ENCODE results near the gene LMLN.
"Not testable (repeated sequence)": the region's sequence is repeated elsewhere in the genome, so short reads cannot be mapped to it uniquely, and the experiment has no call there.

The LMLN gene

GRCh38 chr3:197960694-197961581, 921 bp downstream of the LMLN start:
- ATAC-seq, result 0 out of 3 replicates have a peak, but pooled peaks have one; percentile 0
- TF ChIP-seq, protein P1, sequence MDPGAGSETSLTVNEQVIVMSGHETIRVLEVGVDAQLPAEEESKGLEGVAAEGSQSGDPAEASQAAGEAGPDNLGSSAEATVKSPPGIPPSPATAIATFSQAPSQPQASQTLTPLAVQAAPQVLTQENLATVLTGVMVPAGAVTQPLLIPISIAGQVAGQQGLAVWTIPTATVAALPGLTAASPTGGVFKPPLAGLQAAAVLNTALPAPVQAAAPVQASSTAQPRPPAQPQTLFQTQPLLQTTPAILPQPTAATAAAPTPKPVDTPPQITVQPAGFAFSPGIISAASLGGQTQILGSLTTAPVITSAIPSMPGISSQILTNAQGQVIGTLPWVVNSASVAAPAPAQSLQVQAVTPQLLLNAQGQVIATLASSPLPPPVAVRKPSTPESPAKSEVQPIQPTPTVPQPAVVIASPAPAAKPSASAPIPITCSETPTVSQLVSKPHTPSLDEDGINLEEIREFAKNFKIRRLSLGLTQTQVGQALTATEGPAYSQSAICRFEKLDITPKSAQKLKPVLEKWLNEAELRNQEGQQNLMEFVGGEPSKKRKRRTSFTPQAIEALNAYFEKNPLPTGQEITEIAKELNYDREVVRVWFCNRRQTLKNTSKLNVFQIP (CRISPR knock-in tag; IDR thresholded peaks at IDR 0.05; ENCODE audit: borderline replicate concordance, low read depth), result no peak
- no peak for TF ChIP-seq ZNF70 (CRISPR knock-in tag; IDR thresholded peaks at IDR 0.05)
- TF ChIP-seq ZNF565 (CRISPR knock-in tag; conservative IDR thresholded peaks at IDR 0.05; ENCODE audit: low read depth), result no peak
- no peak for TF ChIP-seq RARB (CRISPR knock-in tag; IDR thresholded peaks at IDR 0.05)
- TF ChIP-seq CSDC2 (CRISPR knock-in tag; IDR thresholded peaks at IDR 0.05), result no peak
- TF ChIP-seq PPARA (CRISPR knock-in tag; IDR thresholded peaks at IDR 0.05; ENCODE audit: borderline replicate concordance), result no peak
- no peak for TF ChIP-seq CREB5 (CRISPR knock-in tag; IDR thresholded peaks at IDR 0.05; ENCODE audit: low read depth)
- no peak for TF ChIP-seq TCF4 (CRISPR knock-in tag; IDR thresholded peaks at IDR 0.05; ENCODE audit: borderline replicate concordance)
- TF ChIP-seq TOX (CRISPR knock-in tag; IDR thresholded peaks at IDR 0.05; ENCODE audit: borderline replicate concordance), result no peak

DNA sequence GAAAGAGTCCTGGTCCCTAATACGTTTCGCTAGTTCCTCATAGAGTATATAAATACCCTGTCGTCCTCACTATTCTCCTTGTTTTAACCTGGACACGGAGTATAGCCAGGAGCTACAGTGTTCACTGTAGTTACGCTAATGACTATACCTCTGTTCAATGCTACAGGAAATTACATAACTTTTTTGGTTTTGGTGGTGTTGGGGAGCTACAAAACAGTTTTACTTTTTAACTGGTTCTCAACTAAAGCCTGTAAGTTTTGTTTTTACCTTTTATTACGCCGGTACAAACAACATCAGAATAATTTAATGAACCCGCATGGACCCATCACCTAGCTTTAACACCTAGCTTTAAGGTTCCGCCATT, 1.5 kb downstream of the LMLN start:
- TF ChIP-seq CSDC2 (CRISPR knock-in tag; IDR thresholded peaks at IDR 0.05), result no peak
- TF ChIP-seq CSRNP3 (CRISPR knock-in tag; IDR thresholded peaks at IDR 0.05), result no peak
- no peak for TF ChIP-seq ISL1 (CRISPR knock-in tag; IDR thresholded peaks at IDR 0.05)
- TF ChIP-seq, protein P1 (CRISPR knock-in tag; IDR thresholded peaks at IDR 0.05; ENCODE audit: borderline replicate concordance, low read depth), result no peak
- no peak for TF ChIP-seq ZFP3 (CRISPR knock-in tag; IDR thresholded peaks at IDR 0.05)
- no peak for TF ChIP-seq PPARA (CRISPR knock-in tag; IDR thresholded peaks at IDR 0.05; ENCODE audit: borderline replicate concordance)
- ATAC-seq, result no peak

GRCh38 chr3:197963019-197963637, 3.1 kb downstream of the LMLN start:
- TF ChIP-seq TCF4 (CRISPR knock-in tag; IDR thresholded peaks at IDR 0.05; ENCODE audit: borderline replicate concordance) (no peak), SNAI2 (CRISPR knock-in tag; IDR thresholded peaks at IDR 0.05) (no peak), ZNF565 (CRISPR knock-in tag; conservative IDR thresholded peaks at IDR 0.05; ENCODE audit: low read depth) (no peak), RARB (CRISPR knock-in tag; IDR thresholded peaks at IDR 0.05) (no peak), TOX (CRISPR knock-in tag; IDR thresholded peaks at IDR 0.05; ENCODE audit: borderline replicate concordance) (no peak), CREB5 (CRISPR knock-in tag; IDR thresholded peaks at IDR 0.05; ENCODE audit: low read depth) (no peak), PPARA (CRISPR knock-in tag; IDR thresholded peaks at IDR 0.05; ENCODE audit: borderline replicate concordance) (no peak), PATZ1 (CRISPR knock-in tag; IDR thresholded peaks at IDR 0.05; ENCODE audit: borderline replicate concordance) (no peak), ESRRG (CRISPR knock-in tag; IDR thresholded peaks at IDR 0.05) (no peak), ISL1 (CRISPR knock-in tag; IDR thresholded peaks at IDR 0.05) (no peak), BACH2 (CRISPR knock-in tag; IDR thresholded peaks at IDR 0.05; ENCODE audit: borderline replicate concordance) (no peak), GLIS3 (CRISPR knock-in tag; IDR thresholded peaks at IDR 0.05) (no peak)
- TF ChIP-seq, protein P2, sequence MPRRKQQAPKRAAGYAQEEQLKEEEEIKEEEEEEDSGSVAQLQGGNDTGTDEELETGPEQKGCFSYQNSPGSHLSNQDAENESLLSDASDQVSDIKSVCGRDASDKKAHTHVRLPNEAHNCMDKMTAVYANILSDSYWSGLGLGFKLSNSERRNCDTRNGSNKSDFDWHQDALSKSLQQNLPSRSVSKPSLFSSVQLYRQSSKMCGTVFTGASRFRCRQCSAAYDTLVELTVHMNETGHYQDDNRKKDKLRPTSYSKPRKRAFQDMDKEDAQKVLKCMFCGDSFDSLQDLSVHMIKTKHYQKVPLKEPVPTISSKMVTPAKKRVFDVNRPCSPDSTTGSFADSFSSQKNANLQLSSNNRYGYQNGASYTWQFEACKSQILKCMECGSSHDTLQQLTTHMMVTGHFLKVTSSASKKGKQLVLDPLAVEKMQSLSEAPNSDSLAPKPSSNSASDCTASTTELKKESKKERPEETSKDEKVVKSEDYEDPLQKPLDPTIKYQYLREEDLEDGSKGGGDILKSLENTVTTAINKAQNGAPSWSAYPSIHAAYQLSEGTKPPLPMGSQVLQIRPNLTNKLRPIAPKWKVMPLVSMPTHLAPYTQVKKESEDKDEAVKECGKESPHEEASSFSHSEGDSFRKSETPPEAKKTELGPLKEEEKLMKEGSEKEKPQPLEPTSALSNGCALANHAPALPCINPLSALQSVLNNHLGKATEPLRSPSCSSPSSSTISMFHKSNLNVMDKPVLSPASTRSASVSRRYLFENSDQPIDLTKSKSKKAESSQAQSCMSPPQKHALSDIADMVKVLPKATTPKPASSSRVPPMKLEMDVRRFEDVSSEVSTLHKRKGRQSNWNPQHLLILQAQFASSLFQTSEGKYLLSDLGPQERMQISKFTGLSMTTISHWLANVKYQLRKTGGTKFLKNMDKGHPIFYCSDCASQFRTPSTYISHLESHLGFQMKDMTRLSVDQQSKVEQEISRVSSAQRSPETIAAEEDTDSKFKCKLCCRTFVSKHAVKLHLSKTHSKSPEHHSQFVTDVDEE (CRISPR knock-in tag; IDR thresholded peaks at IDR 0.05), result no peak
- no peak for ATAC-seq

- not testable (repeated sequence) for ATAC-seq
These were observed 7.4 kb downstream of the LMLN start for GRCh38 chr3:197967337-197967989.
